ENCODE data around the gene PTGDS.

GRCh38 chr9:136942881-136943230, 34.4 kb upstream of the PTGDS start:
- TF ChIP-seq POLR2A (IDR thresholded peaks at IDR 0.05) (no peak), CTCF (IDR thresholded peaks at IDR 0.05) (no peak), POLR2AphosphoS5 (IDR thresholded peaks at IDR 0.05) (no peak), EP300 (IDR thresholded peaks at IDR 0.05) (no peak)

Data from suprapubic skin (tissue), 4 donors.